ENCODE measurements around the gene GNAI3.

- no peak for TF ChIP-seq EZH2 (IDR thresholded peaks at IDR 0.05; ENCODE audit: low read length)
- no peak for TF ChIP-seq CTCF (optimal IDR thresholded peaks at IDR 0.05 in 1 of 3, IDR thresholded peaks at IDR 0.05 in 1 of 3, conservative IDR thresholded peaks at IDR 0.05 in 1 of 3; ENCODE audit: extremely low read depth in 1 of 3, insufficient read depth in 2 of 3, low read length in 3 of 3)
These were observed 723 bp upstream of the GNAI3 start for GRCh38 chr1:109547463-109548320.
